GM18508 (cell line): ENCODE results near the gene TMCC2.

Source experiments
- ATAC-seq: cut with Tn5 transposase; IDR thresholded peaks from one replicate; pipeline ENCODE4 v1.9.1; 2021; ENCODE audit warnings: moderate number of reproducible peaks; ENCODE audit not compliant: insufficient read depth, unreplicated experiment

Gene TMCC2

GRCh38 chr1:205257735-205258134, 30.0 kb downstream of the TMCC2 start:
- ATAC-seq, result no peak

GRCh38 chr1:205258261-205258691, 30.5 kb downstream of the TMCC2 start:
- no peak for ATAC-seq

- ATAC-seq, result no peak
Measured at GRCh38 chr1:205258719-205259118, 31.0 kb downstream of the TMCC2 start.

GRCh38 chr1:205259324-205259832, 31.6 kb downstream of the TMCC2 start:
- ATAC-seq, result no peak

- ATAC-seq, result no peak
Measured at GRCh38 chr1:205259998-205260397, 32.3 kb downstream of the TMCC2 start.

GRCh38 chr1:205260948-205261732, 33.4 kb downstream of the TMCC2 start:
- ATAC-seq, result no peak

- ATAC-seq, result no peak
Measured at GRCh38 chr1:205261946-205262691, 34.4 kb downstream of the TMCC2 start.

- no peak for ATAC-seq
Measured at GRCh38 chr1:205262731-205263171, 35.0 kb downstream of the TMCC2 start.

- no peak for ATAC-seq
Measured at GRCh38 chr1:205263580-205264190, 35.9 kb downstream of the TMCC2 start.

- ATAC-seq, result no peak
Measured at GRCh38 chr1:205266611-205267305, 39.0 kb downstream of the TMCC2 start.

GRCh38 chr1:205267306-205267902, 39.7 kb downstream of the TMCC2 start:
- no peak for ATAC-seq

GRCh38 chr1:205268846-205269680, 41.3 kb downstream of the TMCC2 start:
- no peak for ATAC-seq

GRCh38 chr1:205269711-205270110, 42.0 kb downstream of the TMCC2 start:
- ATAC-seq, result no peak

GRCh38 chr1:205270271-205270670, 42.5 kb downstream of the TMCC2 start:
- ATAC-seq, result no peak

- no peak for ATAC-seq
Measured at GRCh38 chr1:205270764-205271163, 43.0 kb downstream of the TMCC2 start.

GRCh38 chr1:205271277-205271676, 43.5 kb downstream of the TMCC2 start:
- ATAC-seq, result no peak

- no peak for ATAC-seq
Measured at GRCh38 chr1:205271745-205272144, 44.0 kb downstream of the TMCC2 start.

GRCh38 chr1:205272536-205272935, 44.8 kb downstream of the TMCC2 start:
- no peak for ATAC-seq

- ATAC-seq, result no peak
Measured at GRCh38 chr1:205273551-205273982, 45.8 kb downstream of the TMCC2 start.
